ENCODE measurements around the gene GDPD3.

DNA sequence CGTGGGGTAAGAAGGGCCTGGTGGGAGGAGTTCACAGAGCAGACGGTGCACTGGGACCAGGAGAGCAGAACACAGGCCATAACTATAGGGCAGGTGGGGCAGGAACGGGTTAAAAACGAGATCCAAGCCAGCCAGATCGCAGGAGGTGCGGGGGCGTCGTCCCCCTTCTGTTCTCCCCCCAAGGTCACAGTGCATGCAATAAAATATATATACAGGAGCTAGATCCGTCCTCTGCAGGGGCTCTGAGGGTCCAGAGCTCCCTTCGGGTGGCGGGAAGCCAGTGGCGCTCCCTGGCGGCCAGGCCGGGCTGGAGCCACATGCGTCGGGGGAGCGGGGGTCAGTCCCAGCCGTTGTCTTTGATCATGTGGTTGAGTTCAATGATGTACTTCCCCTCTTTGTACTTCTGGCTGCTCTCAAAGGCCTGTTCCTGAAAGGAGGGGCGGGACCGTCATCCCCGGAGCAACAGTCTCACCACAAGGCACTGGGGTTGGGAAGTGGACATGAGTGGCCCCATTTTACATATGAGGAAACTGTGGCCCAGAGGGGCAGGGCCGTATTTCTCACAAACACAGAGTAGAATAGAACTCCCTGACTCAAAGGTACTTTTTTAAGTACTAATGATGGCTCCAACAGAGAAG lies 20.8 kb downstream of the GDPD3 start:
- peak; percentile 90 to 95 (median 94); a peak in 5 of 6 replicates for TF ChIP-seq CTCF (IDR thresholded peaks at IDR 0.05 in 2 of 3, conservative IDR thresholded peaks at IDR 0.05 in 1 of 3; ENCODE audit: control insufficient read depth in 2 of 3, extremely low read depth in 1 of 3, insufficient read depth in 1 of 3, low read depth in 3 of 3, low read length in 3 of 3)
- TF ChIP-seq ETV6 (conservative IDR thresholded peaks at IDR 0.05 in 1 of 2, IDR thresholded peaks at IDR 0.05 in 1 of 2; ENCODE audit: borderline replicate concordance in 1 of 2, low read depth in 1 of 2): peak in 1 of 2 experiments; percentile 61; a peak in 2 of 4 replicates
- TF ChIP-seq SIN3A (IDR thresholded peaks at IDR 0.05; ENCODE audit: low read depth, low read length): peak; percentile 49; the same call in 1 of the 2 replicates
- no peak for TF ChIP-seq NR2F1 (conservative IDR thresholded peaks at IDR 0.05)
- peak; percentile 97 for TF ChIP-seq ZNF592 (IDR thresholded peaks at IDR 0.05)
